Retinal pigment epithelial cell (primary cell): ENCODE measurements around the gene TNFRSF1B.

ENCODE experiments used
- DNase-seq: peaks from one replicate; pipeline ENCODE4 v3.0.0-alpha.2; 2010; ENCODE audit warnings: low read depth
- H3K4me3 ChIP-seq: 2 replicates; pipeline ENCODE4 v1.5.1; 2011; ENCODE audit warnings: mild to moderate bottlenecking, low read length, control low read depth, moderate library complexity
- CTCF ChIP-seq: conservative IDR thresholded peaks from 2 replicates; pipeline ENCODE4 v1.5.1; 2011; ENCODE audit warnings: low read depth, low read length, control low read depth, inconsistent platforms

The TNFRSF1B gene

GRCh38 chr1:12136916-12137610 is 29.7 kb upstream of the TNFRSF1B start:
- no peak for DNase-seq
- no peak for TF ChIP-seq CTCF
- no peak overlapping the region for H3K4me3 ChIP-seq

- DNase-seq: no peak
- H3K4me3 ChIP-seq: no peak overlapping the region
- no peak for TF ChIP-seq CTCF
Observed at GRCh38 chr1:12138196-12139168, 28.3 kb upstream of the TNFRSF1B start.

- no peak for TF ChIP-seq CTCF
- DNase-seq: no peak
- no peak overlapping the region for H3K4me3 ChIP-seq
Observed at GRCh38 chr1:12140016-12140415, 26.8 kb upstream of the TNFRSF1B start.

GRCh38 chr1:12140515-12141162 is 26.2 kb upstream of the TNFRSF1B start:
- no peak for DNase-seq
- no peak for TF ChIP-seq CTCF
- no peak overlapping the region for H3K4me3 ChIP-seq

- H3K4me3 ChIP-seq: no peak overlapping the region
- no peak for DNase-seq
- no peak for TF ChIP-seq CTCF
Observed at GRCh38 chr1:12141163-12141850, 25.5 kb upstream of the TNFRSF1B start.

GRCh38 chr1:12142141-12142823 is 24.5 kb upstream of the TNFRSF1B start:
- no peak for TF ChIP-seq CTCF
- DNase-seq: no peak
- H3K4me3 ChIP-seq: no peak overlapping the region
